Upper lobe of left lung (tissue), 4 donors: ENCODE measurements around the gene CUBN.

Experiments
- EP300 ChIP-seq, 4 donors: sonication (generic); formaldehyde crosslinking; IDR thresholded peaks; one replicate each; pipeline ENCODE4 v1.5.1; 2017; ENCODE audit warnings: antibody characterized with exemption in 4 of 4, control low read depth in 2 of 4
- POLR2A ChIP-seq, 4 donors: fragments of 450-650 bp; IDR thresholded peaks; one replicate each; pipeline ENCODE4 v1.5.1; 2016 to 2017; ENCODE audit warnings: antibody characterized with exemption in 4 of 4, mild to moderate bottlenecking in 2 of 4
- POLR2AphosphoS5 ChIP-seq, 2 donors: sonication (generic); formaldehyde crosslinking; IDR thresholded peaks; one replicate each; pipeline ENCODE4 v1.5.1; 2017; ENCODE audit warnings: antibody characterized with exemption in 2 of 2
- TF ChIP-seq, protein P1 (sequence below), 6 experiments: fragments of 450-650 bp in 4 of 6; fragments of 200-600 bp in 2 of 6; sonication (generic) in 2 of 6; IDR thresholded peaks; one replicate each; pipeline ENCODE4 v1.5.1; 2016 to 2019; ENCODE audit warnings: antibody characterized with exemption in 6 of 6

DNA sequence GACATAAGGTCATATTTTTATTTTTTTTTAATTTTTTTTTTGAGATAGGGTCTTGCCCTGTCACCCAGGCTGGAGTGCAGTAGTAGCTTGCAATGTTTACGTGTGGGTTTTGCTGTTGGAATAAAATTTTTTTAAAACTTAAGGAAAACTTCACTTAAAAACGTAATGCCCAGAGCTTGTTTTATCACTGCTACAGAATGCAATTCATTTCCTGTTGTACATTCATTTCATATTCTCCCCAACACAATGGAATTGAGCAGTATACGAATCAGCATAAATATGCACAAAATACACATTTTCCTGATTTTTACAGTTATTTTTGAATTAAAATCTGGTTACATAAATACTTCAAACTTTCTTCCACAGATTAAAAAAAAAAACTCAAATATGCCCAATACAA is 352.7 kb downstream of the CUBN start:
- TF ChIP-seq EP300 (IDR thresholded peaks at IDR 0.05): no peak
- no peak for TF ChIP-seq POLR2A (IDR thresholded peaks at IDR 0.05)
- TF ChIP-seq, protein P1, sequence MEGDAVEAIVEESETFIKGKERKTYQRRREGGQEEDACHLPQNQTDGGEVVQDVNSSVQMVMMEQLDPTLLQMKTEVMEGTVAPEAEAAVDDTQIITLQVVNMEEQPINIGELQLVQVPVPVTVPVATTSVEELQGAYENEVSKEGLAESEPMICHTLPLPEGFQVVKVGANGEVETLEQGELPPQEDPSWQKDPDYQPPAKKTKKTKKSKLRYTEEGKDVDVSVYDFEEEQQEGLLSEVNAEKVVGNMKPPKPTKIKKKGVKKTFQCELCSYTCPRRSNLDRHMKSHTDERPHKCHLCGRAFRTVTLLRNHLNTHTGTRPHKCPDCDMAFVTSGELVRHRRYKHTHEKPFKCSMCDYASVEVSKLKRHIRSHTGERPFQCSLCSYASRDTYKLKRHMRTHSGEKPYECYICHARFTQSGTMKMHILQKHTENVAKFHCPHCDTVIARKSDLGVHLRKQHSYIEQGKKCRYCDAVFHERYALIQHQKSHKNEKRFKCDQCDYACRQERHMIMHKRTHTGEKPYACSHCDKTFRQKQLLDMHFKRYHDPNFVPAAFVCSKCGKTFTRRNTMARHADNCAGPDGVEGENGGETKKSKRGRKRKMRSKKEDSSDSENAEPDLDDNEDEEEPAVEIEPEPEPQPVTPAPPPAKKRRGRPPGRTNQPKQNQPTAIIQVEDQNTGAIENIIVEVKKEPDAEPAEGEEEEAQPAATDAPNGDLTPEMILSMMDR (IDR thresholded peaks at IDR 0.05): no peak
- TF ChIP-seq POLR2AphosphoS5 (IDR thresholded peaks at IDR 0.05): no peak
